Prostate gland (tissue), 2 donors: Measurements from ENCODE around the gene DDX6. TPM values are rescaled to one million over a fixed set of nuclear protein-coding genes. Genes with fewer than 3 reads are reported as not detected.

ENCODE experiments used
- DNase-seq: peaks from one replicate; pipeline ENCODE4 v3.0.0-alpha.2; 2019; ENCODE audit warnings: low spot score
- H3K27ac ChIP-seq, 2 donors: fragments of 200-600 bp; sonication (generic); 2 replicates each; pipeline ENCODE4 v1.5.1; 2017 to 2019
- H3K27me3 ChIP-seq: fragments of 200-600 bp; sonication (generic); replicated peaks from 2 replicates; pipeline ENCODE4 v1.5.1; 2019; ENCODE audit not compliant: insufficient read depth
- H3K36me3 ChIP-seq, 2 donors: fragments of 200-600 bp; sonication (generic); 1 replicate in 1 of 2; 2 replicates in 1 of 2; pipeline versions ENCODE4 v1.5.1 to v1.8.1; 2017 to 2019
- H3K4me1 ChIP-seq: fragments of 200-600 bp; sonication (generic); replicated peaks from 2 replicates; pipeline ENCODE4 v1.5.1; 2019
- H3K4me3 ChIP-seq, 2 donors: fragments of 200-600 bp; sonication (generic); 2 replicates each; pipeline ENCODE4 v1.5.1; 2017 to 2019
- H3K9me3 ChIP-seq: fragments of 200-600 bp; sonication (generic); 2 replicates; pipeline ENCODE4 v1.5.1; 2017
- POLR2A ChIP-seq: fragments of 450-650 bp; IDR thresholded peaks from one replicate; pipeline ENCODE4 v1.6.1; 2016; ENCODE audit warnings: antibody characterized with exemption, mild to moderate bottlenecking
- POLR2AphosphoS5 ChIP-seq: sonication (generic); formaldehyde crosslinking; IDR thresholded peaks from one replicate; pipeline ENCODE4 v1.6.1; 2017; ENCODE audit warnings: antibody characterized with exemption
- WGBS: methylation state at CpG from one replicate; pipeline ENCODE4 v1.1.5; 2018; 5-methylcytosine and 5-hydroxymethylcytosine counted together
- intact Hi-C: fragments of 100-400 bp; cut with DNase I; formaldehyde crosslinking; loops from one replicate; pipeline ENCODE4 v1.14.2; 2022
- small RNA-seq, 2 donors: library from RNA; depleted of rRNA; stranded (forward); fragments of <200 nt; gene quantifications; one replicate each; pipeline ENCODE3, GENCODE V24; 2016
- total RNA-seq, 2 donors: library from RNA; depleted of rRNA; stranded (reverse); fragments of >200 nt; gene quantifications; one replicate each; pipeline ENCODE4 v1.1.0, GENCODE V29; 2016
- TF ChIP-seq, protein P1 (sequence below), 4 experiments: fragments of 200-600 bp in 2 of 4; fragments of 450-650 bp in 2 of 4; sonication (generic) in 2 of 4; IDR thresholded peaks; 1 replicate in 3 of 4; 2 replicates in 1 of 4; pipeline ENCODE4 v1.5.1; 2016 to 2019; ENCODE audit warnings: antibody characterized with exemption in 4 of 4, mild to moderate bottlenecking in 2 of 4, moderate library complexity in 2 of 4

The DDX6 gene
- total RNA-seq, 2 donors from 2014 or later = 122 to 127 TPM

DNA sequence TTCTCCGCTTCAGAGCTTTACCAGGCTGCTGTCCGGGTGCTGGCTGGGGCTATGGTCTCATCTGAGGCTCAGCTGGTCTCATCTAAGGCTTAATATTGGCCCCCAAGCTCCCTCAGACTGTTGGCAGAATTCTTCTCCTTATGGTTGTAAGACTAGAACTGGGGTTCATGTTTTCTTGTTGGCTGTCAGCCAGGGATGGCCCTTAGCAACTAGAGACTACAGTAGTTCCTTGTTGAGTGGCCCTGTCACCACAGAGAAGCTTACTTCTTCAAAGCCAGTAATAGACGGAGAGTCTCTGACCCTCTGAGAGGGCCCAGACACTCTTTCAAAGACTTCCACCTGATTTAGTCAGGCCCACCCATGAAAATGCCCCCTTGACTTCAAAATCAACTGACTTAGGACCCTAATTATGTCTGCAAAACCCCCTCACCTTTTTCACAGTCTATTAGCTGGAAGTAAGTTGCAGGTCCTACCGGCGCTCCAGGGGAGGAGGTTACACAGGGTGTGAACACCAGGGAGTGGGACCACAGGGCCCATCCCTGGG is 87.3 kb downstream of the DDX6 start:
- no peaks in the 10 kb centered on the region for H3K9me3 ChIP-seq
- whole genome bisulfite sequencing = 93% methylated on average over 5 of the region's 5 CpGs
- TF ChIP-seq, protein P1, sequence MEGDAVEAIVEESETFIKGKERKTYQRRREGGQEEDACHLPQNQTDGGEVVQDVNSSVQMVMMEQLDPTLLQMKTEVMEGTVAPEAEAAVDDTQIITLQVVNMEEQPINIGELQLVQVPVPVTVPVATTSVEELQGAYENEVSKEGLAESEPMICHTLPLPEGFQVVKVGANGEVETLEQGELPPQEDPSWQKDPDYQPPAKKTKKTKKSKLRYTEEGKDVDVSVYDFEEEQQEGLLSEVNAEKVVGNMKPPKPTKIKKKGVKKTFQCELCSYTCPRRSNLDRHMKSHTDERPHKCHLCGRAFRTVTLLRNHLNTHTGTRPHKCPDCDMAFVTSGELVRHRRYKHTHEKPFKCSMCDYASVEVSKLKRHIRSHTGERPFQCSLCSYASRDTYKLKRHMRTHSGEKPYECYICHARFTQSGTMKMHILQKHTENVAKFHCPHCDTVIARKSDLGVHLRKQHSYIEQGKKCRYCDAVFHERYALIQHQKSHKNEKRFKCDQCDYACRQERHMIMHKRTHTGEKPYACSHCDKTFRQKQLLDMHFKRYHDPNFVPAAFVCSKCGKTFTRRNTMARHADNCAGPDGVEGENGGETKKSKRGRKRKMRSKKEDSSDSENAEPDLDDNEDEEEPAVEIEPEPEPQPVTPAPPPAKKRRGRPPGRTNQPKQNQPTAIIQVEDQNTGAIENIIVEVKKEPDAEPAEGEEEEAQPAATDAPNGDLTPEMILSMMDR (IDR thresholded peaks at IDR 0.05) = no peak
- TF ChIP-seq POLR2A (no peak), POLR2AphosphoS5 (no peak)
- H3K4me3 ChIP-seq = no peak overlapping the region
- no peaks in the 10 kb centered on the region for H3K36me3 ChIP-seq
- no peaks in the 10 kb centered on the region for H3K27me3 ChIP-seq
- no peak for DNase-seq
- no peaks in the 10 kb centered on the region for H3K4me1 ChIP-seq
- no peak overlapping the region for H3K27ac ChIP-seq
- intact Hi-C loops = no loop called here

DNA sequence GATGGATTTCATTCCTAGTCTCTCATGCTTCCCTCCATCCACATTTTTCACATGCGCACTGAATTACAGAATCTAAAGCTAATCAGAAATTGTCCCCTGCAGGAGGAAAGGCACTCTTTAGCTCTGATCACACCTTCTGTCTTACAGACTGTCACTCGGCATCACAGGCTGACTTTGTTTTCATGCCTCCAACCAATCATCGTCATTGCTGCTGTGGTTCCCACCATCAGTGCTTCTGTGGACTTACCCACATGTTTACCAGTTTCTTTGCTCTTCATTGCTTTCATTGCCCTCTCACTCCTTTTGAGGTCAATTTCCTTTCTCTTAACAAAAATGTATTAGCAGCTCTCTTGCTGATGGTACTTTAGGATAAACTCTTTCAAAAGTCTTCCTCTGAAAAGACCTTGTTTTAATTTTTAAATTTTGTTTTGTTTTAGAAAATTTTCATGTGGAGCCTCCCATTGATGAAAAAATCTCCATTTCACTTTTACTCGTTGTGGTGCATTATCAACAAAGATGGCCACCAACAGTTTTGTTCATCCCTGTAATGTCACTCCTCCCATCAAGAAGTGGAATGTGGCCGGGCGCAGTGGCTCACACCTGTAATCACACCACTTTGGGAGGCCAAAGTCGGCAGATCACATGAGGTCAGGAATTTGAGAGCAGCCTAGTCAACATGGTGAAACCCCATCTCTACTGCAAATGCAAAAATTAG is 91.3 kb downstream of the DDX6 start:
- Histone ChIP-seq H3K36me3 (no peaks in the 10 kb centered on the region), H3K4me3 (no peak overlapping the region), H3K27me3 (no peaks in the 10 kb centered on the region), H3K27ac (no peak overlapping the region), H3K4me1 (no peaks in the 10 kb centered on the region), H3K9me3 (no peaks in the 10 kb centered on the region)
- TF ChIP-seq, protein P1 (IDR thresholded peaks at IDR 0.05) = no peak
- TF ChIP-seq POLR2A = no peak
- no peak for TF ChIP-seq POLR2AphosphoS5
- intact Hi-C loops = no loop called here
- 77% methylated on average over 7 of the region's 7 CpGs for WGBS
- no peak for DNase-seq

Small RNAs within 50 kb of the gene (small RNA-seq; reads per million reads assigned to genes)
- gene AP004609.2 (0 reads per million in 2 donors), gene RF00019 (0 reads per million in 2 donors), gene RNU6-376P (0 reads per million in 2 donors)

Other genes starting within 250 kb of the DDX6 start
- gene IFT46, start 225.2 kb downstream of the DDX6 start, total RNA-seq = 10 to 100 TPM; 38.9 to 48.4 TPM
- 100 to 1,000 TPM; 108 to 132 TPM for gene ARCN1, start 218.8 kb downstream of the DDX6 start, total RNA-seq
- gene PHLDB1, start 183.5 kb downstream of the DDX6 start, total RNA-seq = 100 to 1,000 TPM in 1 of 2 donors, 10 to 100 TPM in 1; 74.5 to 113 TPM
- gene TREH, start 111.5 kb downstream of the DDX6 start, total RNA-seq = 1 to 10 TPM in 1 of 2 donors, not detected in 1; 2.4 TPM
- gene CXCR5, start 92.7 kb upstream of the DDX6 start, total RNA-seq = under 1 TPM in 1 of 2 donors, not detected in 1; 0.17 TPM
- gene BCL9L, start 134.8 kb upstream of the DDX6 start, total RNA-seq = 10 to 100 TPM; 46.6 to 56.8 TPM
- gene UPK2, start 165.1 kb upstream of the DDX6 start, total RNA-seq = not detected
- 1 to 10 TPM in 1 of 2 donors, not detected in 1; 1.8 TPM for gene FOXR1, start 180.6 kb upstream of the DDX6 start, total RNA-seq
- 10 to 100 TPM; 19.4 to 44.5 TPM for gene CENATAC, start 207.0 kb upstream of the DDX6 start, total RNA-seq
- gene RPS25, start 227.2 kb upstream of the DDX6 start, total RNA-seq = 1,000 to 10,000 TPM in 1 of 2 donors, 100 to 1,000 TPM in 1; 949 to 1,730 TPM
- 10 to 100 TPM; 79.8 to 83.5 TPM for gene TRAPPC4, start 227.6 kb upstream of the DDX6 start, total RNA-seq
- 10 to 100 TPM; 36.2 to 58.7 TPM for gene SLC37A4, start 239.7 kb upstream of the DDX6 start, total RNA-seq